ENCODE measurements around the gene SLC30A2.

Gene SLC30A2

DNA sequence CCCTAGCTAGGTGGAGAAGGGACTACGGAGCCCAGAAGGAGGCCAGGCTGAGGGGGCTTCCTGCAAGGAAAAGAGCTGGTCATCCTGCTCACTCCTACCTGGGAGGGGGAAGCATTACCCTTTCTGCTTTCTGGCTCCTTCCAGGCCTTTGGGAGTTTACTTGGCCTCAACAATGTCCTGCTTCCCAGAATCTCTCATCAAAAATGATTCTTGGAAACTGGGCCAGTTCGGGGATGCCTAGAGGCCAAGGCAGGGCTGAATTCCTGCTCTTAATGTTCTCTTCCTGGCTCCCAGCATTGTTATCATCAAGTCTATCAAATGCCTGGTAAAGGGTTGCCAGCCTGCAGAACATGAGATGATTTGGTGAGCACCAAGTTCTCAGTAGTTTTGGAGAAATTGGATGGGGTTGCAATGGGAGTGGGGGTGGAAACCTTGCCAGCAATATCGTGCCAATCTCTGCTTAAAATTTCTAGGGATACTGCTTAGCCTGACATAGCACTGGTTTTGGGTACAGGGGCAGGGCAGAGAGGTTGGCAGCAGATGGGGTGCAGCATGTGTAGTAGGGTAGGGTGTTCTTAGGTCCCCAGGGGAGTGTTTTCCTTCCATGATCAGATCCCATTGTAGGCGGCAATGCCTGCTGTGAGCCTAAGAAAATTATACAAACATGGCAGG, 40.3 kb downstream of the SLC30A2 start:
- H3K14ac ChIP-seq (ENCODE audit: low read length): no peak overlapping the region
- H3K18ac ChIP-seq (ENCODE audit: low read length): no peak overlapping the region
- H3K27me3 ChIP-seq (ENCODE audit: insufficient read depth, low read length): no peaks in the 10 kb centered on the region
- no peak overlapping the region for H3K4me2 ChIP-seq (ENCODE audit: low read length)
- H4K8ac ChIP-seq (ENCODE audit: low read depth, low read length): no peak overlapping the region
- no peak overlapping the region for H4K91ac ChIP-seq (ENCODE audit: low read depth, low read length)
- H3K23ac ChIP-seq (ENCODE audit: low read length): no peak overlapping the region
- no peak overlapping the region for H2BK120ac ChIP-seq (ENCODE audit: insufficient read depth, low read length, poor library complexity)
- no peak overlapping the region for H4K12ac ChIP-seq (ENCODE audit: low read depth, low read length)
- no peak overlapping the region for H3K4ac ChIP-seq (ENCODE audit: low read depth, low read length)
- no peak overlapping the region for H2AFZ ChIP-seq (ENCODE audit: insufficient read depth, low read length, poor library complexity)
- no peak for DNase-seq
- H3K9ac ChIP-seq (ENCODE audit: low read length): no peak overlapping the region
- no peaks in the 10 kb centered on the region for H3K79me1 ChIP-seq (ENCODE audit: low read length)
- H3K4me3 ChIP-seq (ENCODE audit: low read depth, low read length): no peak overlapping the region
- no peak overlapping the region for H2AK5ac ChIP-seq (ENCODE audit: low read length)
- H3K79me2 ChIP-seq (ENCODE audit: control insufficient read depth, insufficient read depth, low read length, poor library complexity): no peaks in the 10 kb centered on the region
- H2BK12ac ChIP-seq (ENCODE audit: low read length): no peak overlapping the region
- H3K4me1 ChIP-seq (ENCODE audit: control insufficient read depth in 1 of 2, insufficient read depth in 2 of 2, low read length in 2 of 2): peaks cover 0 to 2% of the 10 kb centered on the region in 2 experiments
- H2BK5ac ChIP-seq (ENCODE audit: low read depth, low read length, poor library complexity): no peak overlapping the region
- H3K9me3 ChIP-seq (ENCODE audit: insufficient read depth, low read depth, low read length): no peaks in the 10 kb centered on the region
- H3K27ac ChIP-seq (ENCODE audit: low read depth, low read length): no peak overlapping the region
- no CpG with 5 or more reads among the region's 4 CpGs for WGBS (ENCODE audit: extremely low coverage, insufficient coverage, insufficient read length)
- no peaks in the 10 kb centered on the region for H3K36me3 ChIP-seq (ENCODE audit: control insufficient read depth in 1 of 2, insufficient read depth in 2 of 2, low read length in 2 of 2)

GRCh38 chr1:26003756-26004155, 42.2 kb downstream of the SLC30A2 start:
- no peak overlapping the region for H4K8ac ChIP-seq (ENCODE audit: low read depth, low read length)
- H4K12ac ChIP-seq (ENCODE audit: low read depth, low read length): no peak overlapping the region
- H2BK5ac ChIP-seq (ENCODE audit: low read depth, low read length, poor library complexity): no peak overlapping the region
- no peaks in the 10 kb centered on the region for H3K27me3 ChIP-seq (ENCODE audit: insufficient read depth, low read length)
- DNase-seq: no peak
- H3K4ac ChIP-seq (ENCODE audit: low read depth, low read length): no peak overlapping the region
- no peak overlapping the region for H3K4me3 ChIP-seq (ENCODE audit: low read depth, low read length)
- WGBS (ENCODE audit: extremely low coverage, insufficient coverage, insufficient read length): no CpG with 5 or more reads among the region's 2 CpGs
- H3K9me3 ChIP-seq (ENCODE audit: insufficient read depth, low read depth, low read length): no peaks in the 10 kb centered on the region
- H4K91ac ChIP-seq (ENCODE audit: low read depth, low read length): no peak overlapping the region
- H3K23ac ChIP-seq (ENCODE audit: low read length): no peak overlapping the region
- H3K9ac ChIP-seq (ENCODE audit: low read length): no peak overlapping the region
- no peaks in the 10 kb centered on the region for H3K4me1 ChIP-seq (ENCODE audit: control insufficient read depth in 1 of 2, insufficient read depth in 2 of 2, low read length in 2 of 2)
- H3K27ac ChIP-seq (ENCODE audit: low read depth, low read length): no peak overlapping the region
- no peak overlapping the region for H2AK5ac ChIP-seq (ENCODE audit: low read length)
- H3K4me2 ChIP-seq (ENCODE audit: low read length): no peak overlapping the region
- no peaks in the 10 kb centered on the region for H3K79me1 ChIP-seq (ENCODE audit: low read length)
- H2BK12ac ChIP-seq (ENCODE audit: low read length): no peak overlapping the region
- no peaks in the 10 kb centered on the region for H3K36me3 ChIP-seq (ENCODE audit: control insufficient read depth in 1 of 2, insufficient read depth in 2 of 2, low read length in 2 of 2)
- no peak overlapping the region for H3K14ac ChIP-seq (ENCODE audit: low read length)
- H2AFZ ChIP-seq (ENCODE audit: insufficient read depth, low read length, poor library complexity): no peak overlapping the region
- no peak overlapping the region for H3K18ac ChIP-seq (ENCODE audit: low read length)
- no peaks in the 10 kb centered on the region for H3K79me2 ChIP-seq (ENCODE audit: control insufficient read depth, insufficient read depth, low read length, poor library complexity)
- no peak overlapping the region for H2BK120ac ChIP-seq (ENCODE audit: insufficient read depth, low read length, poor library complexity)

DNA sequence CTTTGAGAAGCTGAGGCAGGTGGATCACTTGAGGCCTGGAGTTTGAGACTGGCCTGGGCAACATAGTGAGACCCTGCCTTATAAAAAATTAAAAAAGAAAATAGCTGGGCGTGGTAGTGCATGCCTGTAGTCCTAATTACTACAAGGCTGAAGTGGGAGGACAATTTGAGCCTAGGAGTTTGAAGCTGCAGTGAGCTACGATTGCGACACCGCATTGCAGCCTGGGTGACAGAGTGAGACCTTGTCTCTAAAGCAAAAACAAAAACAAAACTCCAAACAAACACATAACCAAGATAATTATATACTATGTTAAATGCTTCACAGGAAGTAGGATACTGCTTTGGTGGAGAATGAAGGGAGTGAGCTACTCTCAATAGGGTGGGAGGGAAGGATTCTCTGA, 42.7 kb downstream of the SLC30A2 start:
- H3K4me3 ChIP-seq (ENCODE audit: low read depth, low read length): no peak overlapping the region
- no CpG with 5 or more reads among the region's 4 CpGs for WGBS (ENCODE audit: extremely low coverage, insufficient coverage, insufficient read length)
- no peak overlapping the region for H3K9ac ChIP-seq (ENCODE audit: low read length)
- H3K14ac ChIP-seq (ENCODE audit: low read length): no peak overlapping the region
- DNase-seq: peak; percentile 48 to 79
- H3K18ac ChIP-seq (ENCODE audit: low read length): no peak overlapping the region
- H3K36me3 ChIP-seq (ENCODE audit: control insufficient read depth in 1 of 2, insufficient read depth in 2 of 2, low read length in 2 of 2): no peaks in the 10 kb centered on the region
- no peak overlapping the region for H2BK5ac ChIP-seq (ENCODE audit: low read depth, low read length, poor library complexity)
- no peak overlapping the region for H3K23ac ChIP-seq (ENCODE audit: low read length)
- peaks cover 0 to 3% of the 10 kb centered on the region in 2 experiments for H3K4me1 ChIP-seq (ENCODE audit: control insufficient read depth in 1 of 2, insufficient read depth in 2 of 2, low read length in 2 of 2)
- no peak overlapping the region for H3K4ac ChIP-seq (ENCODE audit: low read depth, low read length)
- no peak overlapping the region for H3K27ac ChIP-seq (ENCODE audit: low read depth, low read length)
- H4K8ac ChIP-seq (ENCODE audit: low read depth, low read length): no peak overlapping the region
- no peaks in the 10 kb centered on the region for H3K79me1 ChIP-seq (ENCODE audit: low read length)
- H3K4me2 ChIP-seq (ENCODE audit: low read length): no peak overlapping the region
- no peak overlapping the region for H2BK120ac ChIP-seq (ENCODE audit: insufficient read depth, low read length, poor library complexity)
- no peak overlapping the region for H2AK5ac ChIP-seq (ENCODE audit: low read length)
- H3K79me2 ChIP-seq (ENCODE audit: control insufficient read depth, insufficient read depth, low read length, poor library complexity): no peaks in the 10 kb centered on the region
- H3K9me3 ChIP-seq (ENCODE audit: insufficient read depth, low read depth, low read length): no peaks in the 10 kb centered on the region
- H2BK12ac ChIP-seq (ENCODE audit: low read length): no peak overlapping the region
- H2AFZ ChIP-seq (ENCODE audit: insufficient read depth, low read length, poor library complexity): no peak overlapping the region
- no peak overlapping the region for H4K91ac ChIP-seq (ENCODE audit: low read depth, low read length)
- no peak overlapping the region for H4K12ac ChIP-seq (ENCODE audit: low read depth, low read length)
- no peaks in the 10 kb centered on the region for H3K27me3 ChIP-seq (ENCODE audit: insufficient read depth, low read length)

DNA sequence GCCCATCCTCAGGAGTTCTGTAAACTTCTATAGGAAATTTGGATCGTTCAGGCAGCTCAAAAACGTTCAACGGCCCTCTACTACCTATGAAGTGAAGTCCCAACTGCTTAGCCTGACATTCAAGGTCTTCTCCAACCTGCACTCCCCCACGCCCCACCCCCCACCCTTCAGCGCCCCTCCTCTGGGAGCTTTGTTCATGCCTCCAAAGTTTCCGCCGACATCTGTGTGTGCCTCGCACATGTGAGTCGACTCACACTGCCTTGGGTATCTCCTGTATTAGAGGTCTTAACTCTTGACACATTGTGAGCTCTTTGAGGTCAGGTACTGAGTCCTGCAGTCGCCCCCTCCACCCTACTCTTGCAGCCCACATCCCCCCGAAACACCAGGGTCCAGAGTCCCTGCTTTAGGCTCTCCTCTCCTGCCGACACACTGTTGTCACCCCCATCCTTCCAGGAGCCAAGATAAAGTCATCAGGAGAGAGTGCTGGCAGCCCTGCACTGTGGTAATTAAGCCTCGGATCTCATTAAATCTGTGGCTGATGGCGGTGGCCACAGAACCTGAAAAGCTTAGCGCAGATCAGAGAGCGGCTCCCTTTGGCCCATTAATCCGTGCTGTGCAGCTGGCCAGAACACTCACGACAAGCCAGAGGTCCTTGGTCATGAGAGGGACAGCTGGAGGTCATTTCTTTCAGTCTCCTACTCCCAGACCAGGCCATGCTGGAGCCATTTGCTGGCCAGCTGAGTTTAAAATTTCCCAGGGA, 46.7 kb downstream of the SLC30A2 start:
- no peak overlapping the region for H2BK12ac ChIP-seq (ENCODE audit: low read length)
- whole genome bisulfite sequencing (ENCODE audit: extremely low coverage, insufficient coverage, insufficient read length): no CpG with 5 or more reads among the region's 18 CpGs

More for the DNA sequence above, 46.7 kb downstream of the SLC30A2 start:
- Histone ChIP-seq H3K27ac (ENCODE audit: low read depth, low read length) (no peak overlapping the region), H4K12ac (ENCODE audit: low read depth, low read length) (peak overlapping the region; percentile 2), H2AK5ac (ENCODE audit: low read length) (no peak overlapping the region), H3K4me2 (ENCODE audit: low read length) (no peak overlapping the region), H3K4me1 (ENCODE audit: control insufficient read depth in 1 of 2, insufficient read depth in 2 of 2, low read length in 2 of 2) (peaks cover 4 to 8% of the 10 kb centered on the region in 2 experiments), H2AFZ (ENCODE audit: insufficient read depth, low read length, poor library complexity) (peak overlapping the region; percentile 74), H3K79me2 (ENCODE audit: control insufficient read depth, insufficient read depth, low read length, poor library complexity) (peaks cover 2% of the 10 kb centered on the region), H3K23ac (ENCODE audit: low read length) (no peak overlapping the region), H3K4ac (ENCODE audit: low read depth, low read length) (no peak overlapping the region), H4K8ac (ENCODE audit: low read depth, low read length) (peak overlapping the region; percentile 67), H3K27me3 (ENCODE audit: insufficient read depth, low read length) (no peaks in the 10 kb centered on the region), H3K4me3 (ENCODE audit: low read depth, low read length) (no peak overlapping the region), H4K91ac (ENCODE audit: low read depth, low read length) (no peak overlapping the region), H3K36me3 (ENCODE audit: control insufficient read depth in 1 of 2, insufficient read depth in 2 of 2, low read length in 2 of 2) (no peaks in the 10 kb centered on the region), H2BK120ac (ENCODE audit: insufficient read depth, low read length, poor library complexity) (no peak overlapping the region), H3K18ac (ENCODE audit: low read length) (no peak overlapping the region), H2BK5ac (ENCODE audit: low read depth, low read length, poor library complexity) (no peak overlapping the region), H3K9ac (ENCODE audit: low read length) (no peak overlapping the region), H3K9me3 (ENCODE audit: insufficient read depth, low read depth, low read length) (no peaks in the 10 kb centered on the region), H3K14ac (ENCODE audit: low read length) (no peak overlapping the region), H3K79me1 (ENCODE audit: low read length) (peaks cover 8% of the 10 kb centered on the region)
- DNase-seq: no peak
